Adrenal gland (tissue), 5 donors: Measurements from ENCODE around the gene MAGEA2B.
"Not testable (repeated sequence)": the region's sequence is repeated elsewhere in the genome, so short reads cannot be mapped to it uniquely, and the experiment has no call there.

Source experiments
- POLR2A ChIP-seq, 2 donors: fragments of 450-650 bp; IDR thresholded peaks; one replicate each; pipeline ENCODE4 v1.6.1; 2017; ENCODE audit warnings: antibody characterized with exemption in 2 of 2, mild to moderate bottlenecking in 2 of 2, moderate library complexity in 1 of 2
- TF ChIP-seq, protein P1 (sequence below), 6 experiments: fragments of 450-650 bp in 4 of 6; fragments of 200-600 bp in 2 of 6; sonication (generic) in 1 of 6; IDR thresholded peaks; 1 replicate in 5 of 6; 2 replicates in 1 of 6; pipeline versions ENCODE4 v1.5.1 to v1.8.0; 2016 to 2021; ENCODE audit warnings: antibody characterized with exemption in 6 of 6, mild to moderate bottlenecking in 2 of 6, moderate library complexity in 1 of 6
- donor health status: DM: no; HTN: no; CAD: no.

DNA sequence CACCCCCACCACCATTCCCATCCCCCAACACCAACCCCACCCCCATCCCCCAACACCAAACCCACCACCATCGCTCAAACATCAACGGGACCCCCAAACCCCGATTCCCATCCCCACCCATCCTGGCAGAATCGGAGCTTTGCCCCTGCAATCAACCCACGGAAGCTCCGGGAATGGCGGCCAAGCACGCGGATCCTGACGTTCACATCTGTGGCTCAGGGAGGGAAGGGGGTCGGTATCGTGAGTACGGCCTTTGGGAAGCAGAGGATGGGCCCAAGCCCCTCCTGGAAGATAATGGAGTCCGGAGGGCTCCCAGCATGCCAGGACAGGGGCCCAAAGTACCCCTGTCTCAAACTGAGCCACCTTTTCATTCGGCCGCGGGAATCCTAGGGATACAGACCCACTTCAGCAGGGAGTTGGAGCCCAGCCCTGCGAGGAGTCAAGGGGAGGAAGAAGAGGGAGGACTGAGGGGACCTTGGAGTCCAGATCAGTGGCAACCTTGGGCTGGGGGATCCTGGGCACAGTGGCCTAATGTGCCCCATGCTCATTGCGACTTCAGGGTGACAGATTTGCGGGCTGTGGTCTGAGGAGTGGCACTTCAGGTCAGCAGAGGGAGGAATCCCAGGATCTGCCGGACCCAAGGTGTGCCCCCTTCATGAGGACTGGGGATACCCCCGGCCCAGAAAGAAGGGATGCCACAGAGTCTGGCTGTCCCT is 19.9 kb downstream of the MAGEA2B start:
- TF ChIP-seq, protein P1, sequence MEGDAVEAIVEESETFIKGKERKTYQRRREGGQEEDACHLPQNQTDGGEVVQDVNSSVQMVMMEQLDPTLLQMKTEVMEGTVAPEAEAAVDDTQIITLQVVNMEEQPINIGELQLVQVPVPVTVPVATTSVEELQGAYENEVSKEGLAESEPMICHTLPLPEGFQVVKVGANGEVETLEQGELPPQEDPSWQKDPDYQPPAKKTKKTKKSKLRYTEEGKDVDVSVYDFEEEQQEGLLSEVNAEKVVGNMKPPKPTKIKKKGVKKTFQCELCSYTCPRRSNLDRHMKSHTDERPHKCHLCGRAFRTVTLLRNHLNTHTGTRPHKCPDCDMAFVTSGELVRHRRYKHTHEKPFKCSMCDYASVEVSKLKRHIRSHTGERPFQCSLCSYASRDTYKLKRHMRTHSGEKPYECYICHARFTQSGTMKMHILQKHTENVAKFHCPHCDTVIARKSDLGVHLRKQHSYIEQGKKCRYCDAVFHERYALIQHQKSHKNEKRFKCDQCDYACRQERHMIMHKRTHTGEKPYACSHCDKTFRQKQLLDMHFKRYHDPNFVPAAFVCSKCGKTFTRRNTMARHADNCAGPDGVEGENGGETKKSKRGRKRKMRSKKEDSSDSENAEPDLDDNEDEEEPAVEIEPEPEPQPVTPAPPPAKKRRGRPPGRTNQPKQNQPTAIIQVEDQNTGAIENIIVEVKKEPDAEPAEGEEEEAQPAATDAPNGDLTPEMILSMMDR (IDR thresholded peaks at IDR 0.05): not testable (repeated sequence)
- not testable (repeated sequence) for TF ChIP-seq POLR2A (IDR thresholded peaks at IDR 0.05)
